8988T (cell line): ENCODE measurements around the gene ANKRD33B.
"Not testable (repeated sequence)": the region's sequence is repeated elsewhere in the genome, so short reads cannot be mapped to it uniquely, and the experiment has no call there.

Experiments
- DNase-seq: peaks from one replicate; pipeline ENCODE4 v3.0.0; 2011

Gene ANKRD33B

DNA sequence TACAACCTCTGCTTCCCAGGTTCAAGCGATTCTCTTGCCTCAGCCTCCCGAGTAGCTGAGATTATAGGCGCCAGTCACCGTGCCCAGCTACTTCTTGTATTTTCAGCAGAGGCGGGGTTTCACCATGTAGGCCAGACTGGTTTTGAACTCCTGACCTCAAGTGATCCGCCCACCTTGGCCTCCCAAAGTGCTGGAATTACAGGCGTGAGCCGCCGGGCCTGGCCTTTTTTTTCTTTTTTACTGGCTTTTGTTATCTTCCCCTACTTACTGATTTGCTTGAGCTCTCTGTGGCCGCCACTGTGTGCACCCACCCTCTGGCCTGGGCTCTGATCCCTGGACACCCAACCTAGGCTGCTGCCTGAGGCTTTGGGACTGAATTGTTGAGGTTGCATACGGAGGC is 60.3 kb downstream of the ANKRD33B start:
- no peak for DNase-seq

DNA sequence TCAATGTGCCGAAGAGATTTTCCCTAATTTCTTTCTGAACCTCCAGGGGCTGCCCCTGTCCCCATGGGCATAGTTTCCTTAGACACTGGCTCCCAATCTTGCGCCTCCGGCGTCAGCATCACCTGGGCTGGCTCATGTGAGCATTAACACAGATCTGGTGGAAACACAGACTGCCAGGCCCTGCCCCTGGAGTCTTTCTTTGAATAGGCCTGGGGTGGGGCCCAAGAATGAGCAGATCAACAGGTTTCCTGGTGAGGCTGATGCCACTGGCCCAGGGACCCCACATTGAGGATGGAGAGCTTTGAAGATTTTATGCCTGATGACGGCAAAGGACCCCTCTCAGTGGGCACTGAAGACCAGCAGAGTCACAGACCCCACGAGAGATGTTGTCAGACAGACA is 60.8 kb downstream of the ANKRD33B start:
- no peak for DNase-seq

DNA sequence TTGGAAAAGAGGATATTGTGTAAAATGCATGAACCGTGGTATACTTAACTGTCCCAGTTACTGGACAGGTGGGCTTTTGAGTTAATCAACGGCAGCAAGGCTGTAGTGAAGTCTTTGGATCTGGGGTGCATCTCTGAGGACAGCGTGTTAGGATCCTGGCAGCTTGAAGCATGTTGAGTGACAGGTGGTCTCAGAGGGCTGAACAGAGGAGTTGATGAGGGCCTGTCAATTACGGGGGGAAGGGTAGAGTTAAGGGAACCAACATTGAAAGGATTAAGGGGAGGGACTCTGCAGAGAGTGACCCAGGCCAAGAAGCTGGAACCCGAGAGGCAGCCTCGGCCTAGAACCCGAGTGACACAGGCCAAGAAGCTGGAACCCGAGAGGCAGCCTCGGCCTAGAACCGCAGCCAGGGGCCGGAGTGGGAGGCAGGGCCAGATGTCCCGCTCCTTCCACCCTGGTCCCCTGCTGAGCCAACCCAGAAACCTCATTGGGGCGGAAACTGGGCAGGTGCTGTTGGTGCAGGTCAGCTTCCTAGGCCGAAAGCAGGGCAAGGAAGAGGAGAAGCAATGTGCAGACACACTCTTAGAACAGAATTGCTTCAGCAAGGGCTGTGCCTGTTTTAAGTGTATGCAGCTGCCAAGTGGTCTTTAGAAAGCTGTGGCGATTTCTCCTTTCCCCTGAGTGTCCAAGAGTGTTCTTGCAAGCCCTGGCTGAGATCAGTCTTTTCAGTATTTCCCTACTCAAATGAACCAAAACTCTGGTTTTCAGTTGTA is 62.0 kb downstream of the ANKRD33B start:
- DNase-seq = no peak

DNA sequence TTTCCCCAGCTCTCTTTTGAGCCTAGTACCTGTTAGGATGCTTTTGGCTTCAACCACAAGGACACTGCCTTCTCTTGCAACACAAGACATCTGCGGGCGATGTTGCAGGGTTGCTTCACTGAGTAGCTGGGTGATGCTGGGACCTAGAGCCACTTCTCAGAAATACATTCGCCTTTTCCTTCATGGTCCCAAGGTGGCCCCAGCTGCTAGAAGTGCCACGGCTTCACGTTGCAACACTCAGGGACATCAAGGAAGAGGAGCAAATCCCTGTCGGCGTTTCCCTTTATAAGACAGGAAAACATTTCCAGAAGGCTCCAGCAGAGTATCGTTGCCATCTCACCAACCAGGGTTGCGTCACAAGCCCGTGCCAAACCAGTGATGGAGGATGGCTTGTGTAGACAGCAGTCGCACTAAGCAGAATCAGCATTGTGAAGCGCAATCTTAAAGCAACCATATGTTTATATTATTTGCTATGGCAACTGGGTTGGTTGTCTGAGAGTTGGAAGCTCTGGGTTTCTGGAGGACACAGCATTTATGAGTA is 62.7 kb downstream of the ANKRD33B start:
- DNase-seq = no peak

DNA sequence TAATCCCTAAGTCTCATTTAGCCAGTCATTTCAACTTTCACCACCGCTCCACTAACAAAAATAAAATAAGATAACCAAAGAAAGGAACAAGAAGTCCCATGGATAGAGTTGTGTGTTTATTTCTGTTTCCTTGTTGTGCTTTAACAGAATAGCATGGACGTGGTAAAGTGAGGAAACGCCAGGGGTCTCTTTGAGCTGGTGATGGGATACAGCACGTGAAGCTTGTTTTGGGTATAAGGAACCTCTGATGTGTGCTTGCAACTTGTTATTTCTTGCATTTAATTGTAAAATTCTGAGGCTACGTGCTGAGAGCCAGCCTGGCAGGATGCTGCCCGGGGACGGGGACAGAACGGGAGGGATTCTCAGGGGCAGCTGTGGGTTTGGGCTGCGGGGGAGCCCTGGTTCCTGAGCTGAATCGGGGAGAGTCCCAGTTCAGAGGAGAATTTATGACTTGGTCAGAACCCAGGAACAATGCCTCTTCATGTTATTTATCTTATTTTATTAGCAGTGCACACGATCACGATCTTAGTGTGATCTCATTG is 63.4 kb downstream of the ANKRD33B start:
- no peak for DNase-seq

DNA sequence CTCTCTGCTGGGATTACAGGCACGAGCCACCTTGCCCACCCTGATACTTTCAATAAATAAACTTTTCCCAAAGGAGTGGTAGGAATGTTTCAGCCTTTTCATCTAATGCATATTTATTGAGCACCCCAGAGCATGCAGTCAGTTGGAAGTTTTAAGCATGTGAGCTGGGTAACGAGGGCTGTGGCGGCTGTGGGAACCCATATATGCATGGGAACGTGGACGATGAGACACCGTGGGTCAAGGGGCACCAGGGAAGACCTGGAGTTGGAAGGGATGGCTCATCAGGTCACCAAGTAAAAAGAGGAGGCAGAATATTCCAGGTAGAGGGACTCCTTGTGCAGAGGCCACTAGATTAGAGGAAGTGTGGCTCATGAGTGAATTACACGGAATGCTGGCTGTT is 64.7 kb downstream of the ANKRD33B start:
- DNase-seq = no peak

DNA sequence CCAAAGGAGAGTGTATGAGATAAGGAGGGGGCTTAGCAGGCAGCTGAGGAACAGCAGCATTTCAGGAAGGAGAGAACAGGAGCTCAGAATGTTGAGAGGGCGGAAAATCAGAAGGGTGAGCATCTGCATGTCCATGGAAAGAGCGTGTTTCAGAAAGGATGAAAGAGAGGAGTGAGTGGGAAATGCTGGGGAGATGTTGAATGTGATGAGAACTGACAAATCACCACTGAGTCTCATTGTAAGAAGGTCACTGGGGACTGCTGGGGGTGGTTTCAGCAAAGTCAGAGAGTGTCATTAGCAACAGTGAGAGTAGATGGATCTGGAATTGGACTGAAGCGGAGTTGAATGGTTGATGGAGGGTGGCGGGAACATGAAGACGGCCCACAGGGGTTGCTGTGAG is 65.8 kb downstream of the ANKRD33B start:
- no peak for DNase-seq

DNA sequence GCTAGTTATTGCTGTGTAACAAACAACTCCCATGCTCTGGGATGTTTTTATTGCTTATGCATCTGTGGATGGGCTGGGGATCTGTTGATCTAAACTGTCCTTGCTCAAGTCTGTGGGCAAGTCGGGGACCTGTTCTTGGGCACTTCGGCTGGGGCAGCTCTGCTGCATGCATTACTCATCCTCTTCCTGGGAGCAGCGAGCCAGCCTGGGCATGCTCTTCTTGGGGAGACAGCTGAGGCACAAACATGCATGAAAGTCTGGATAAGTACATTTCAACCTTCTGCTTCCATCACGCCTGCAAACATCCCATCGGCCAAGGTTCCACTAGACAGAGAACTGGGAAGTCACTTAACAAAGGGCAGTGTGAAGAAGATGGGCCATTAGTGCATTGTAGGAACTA is 66.3 kb downstream of the ANKRD33B start:
- no peak for DNase-seq

DNA sequence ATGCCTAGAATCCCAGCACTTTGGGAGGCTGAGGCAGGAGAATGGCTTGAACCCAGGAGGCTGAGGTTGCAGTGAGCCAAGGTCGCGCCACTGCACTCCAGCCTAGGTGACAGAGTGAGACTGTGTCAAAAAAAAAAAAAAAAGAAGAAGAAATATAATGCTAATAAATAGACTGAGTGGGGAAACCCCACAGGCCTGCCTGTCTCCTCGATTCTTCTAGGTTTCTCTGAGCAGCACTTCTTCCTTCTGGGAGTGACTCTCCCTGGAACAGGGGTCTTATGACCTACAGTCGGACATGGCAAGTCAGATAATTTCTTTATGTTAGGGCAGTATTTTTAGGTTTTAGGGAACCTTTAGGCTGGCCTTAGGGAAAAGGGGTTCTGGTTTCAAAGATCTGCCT is 66.9 kb downstream of the ANKRD33B start:
- not testable (repeated sequence) for DNase-seq

DNA sequence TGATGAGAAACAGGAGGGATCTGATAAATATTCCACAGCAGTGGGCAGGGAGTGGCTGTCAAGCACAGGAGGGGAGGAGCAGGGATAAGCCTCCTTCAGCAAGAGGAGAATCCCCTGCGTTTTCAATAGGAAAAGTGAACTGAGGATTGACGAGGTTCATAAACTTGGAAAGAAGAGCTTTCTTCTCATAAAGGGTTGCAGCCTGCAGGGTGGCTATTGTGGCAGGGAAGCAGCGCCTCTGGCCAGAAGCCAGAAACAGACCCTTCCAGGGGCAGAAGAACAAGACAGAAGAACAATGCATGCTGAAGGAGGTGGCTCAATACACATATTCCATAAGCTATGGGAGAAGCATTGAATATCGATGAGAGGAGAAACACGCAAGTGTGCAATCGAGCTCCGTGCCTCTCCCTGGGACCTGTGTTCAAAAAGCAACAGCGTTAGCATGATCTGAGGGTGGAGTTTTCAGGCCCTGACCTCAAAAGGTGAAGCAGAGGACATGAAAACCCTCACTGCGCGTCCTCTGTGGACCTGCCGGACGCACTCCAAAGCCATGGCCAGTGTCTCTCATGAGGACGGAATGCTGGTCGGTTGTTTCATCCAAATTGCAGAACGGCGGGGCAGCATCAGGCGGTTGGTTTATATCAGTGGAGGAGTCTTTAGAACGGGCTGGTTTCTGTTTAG is 67.6 kb downstream of the ANKRD33B start:
- no peak for DNase-seq

DNA sequence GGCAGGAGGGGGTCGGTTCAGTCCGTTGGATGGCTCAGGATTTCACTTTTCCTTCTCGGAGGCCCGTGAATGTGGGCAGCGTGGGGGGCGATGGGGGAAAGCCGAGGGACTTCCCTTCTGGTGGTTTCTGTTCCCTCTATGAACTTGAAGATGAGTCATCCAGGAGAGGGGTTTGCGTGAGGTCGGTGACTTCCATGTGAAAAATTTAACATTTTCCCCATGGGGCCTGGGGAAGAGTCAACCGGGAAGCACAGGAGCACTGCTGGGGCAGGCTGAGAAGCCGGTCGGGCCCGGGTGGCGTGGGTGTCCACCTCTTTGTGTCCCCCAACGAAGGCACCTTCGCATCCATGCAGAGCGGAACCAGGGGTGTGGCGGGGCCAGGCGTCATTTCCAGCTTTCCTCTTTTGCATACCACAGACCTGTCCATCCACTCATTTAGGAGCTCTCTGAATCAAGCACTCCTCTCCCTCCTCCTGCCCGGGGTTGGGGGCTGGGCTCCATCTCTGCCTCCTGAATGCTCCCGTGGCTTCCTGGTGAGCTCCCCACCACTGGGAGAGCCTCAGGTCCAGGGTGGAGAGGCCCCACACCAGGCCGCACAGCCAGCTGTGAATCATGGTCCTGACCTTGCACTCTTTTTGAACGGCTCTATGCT is 68.4 kb downstream of the ANKRD33B start:
- peak; percentile 81 for DNase-seq

DNA sequence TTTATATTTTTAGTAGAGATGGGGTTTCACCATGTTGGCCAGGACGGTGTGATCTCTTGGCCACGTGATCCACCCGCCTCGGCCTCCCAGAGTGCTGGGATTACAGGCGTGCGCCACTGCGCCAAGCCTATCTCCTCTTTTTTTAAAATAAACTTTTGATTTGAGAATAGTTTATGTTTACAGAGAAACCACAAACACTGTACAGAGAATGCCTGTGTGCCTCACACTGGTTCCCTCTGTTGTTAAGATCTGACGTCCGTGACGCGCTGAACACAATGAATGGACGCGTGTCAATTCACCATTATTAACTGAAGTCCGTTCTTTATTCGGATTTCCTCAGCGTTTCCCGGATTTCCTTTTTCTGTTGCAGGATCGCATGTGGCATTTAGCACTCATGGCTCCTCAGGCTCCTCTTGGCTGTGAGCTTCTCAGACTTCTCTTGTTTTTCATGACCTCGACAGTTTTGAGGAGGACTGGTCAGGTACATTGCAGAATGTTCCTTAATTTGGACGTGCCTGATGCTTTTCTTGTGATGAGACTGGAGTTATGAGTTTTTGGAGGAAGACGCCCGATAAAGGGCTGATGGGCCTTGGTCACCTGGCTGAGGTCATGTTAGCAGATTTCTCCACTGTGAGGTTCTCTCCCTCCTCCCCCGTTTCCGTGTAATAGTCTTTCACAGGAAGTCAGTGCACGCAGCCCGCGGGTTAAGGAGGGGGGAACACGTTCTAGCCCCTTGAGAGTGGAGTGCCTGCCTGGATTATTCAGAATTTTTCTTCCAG is 69.6 kb downstream of the ANKRD33B start:
- DNase-seq = no peak

DNA sequence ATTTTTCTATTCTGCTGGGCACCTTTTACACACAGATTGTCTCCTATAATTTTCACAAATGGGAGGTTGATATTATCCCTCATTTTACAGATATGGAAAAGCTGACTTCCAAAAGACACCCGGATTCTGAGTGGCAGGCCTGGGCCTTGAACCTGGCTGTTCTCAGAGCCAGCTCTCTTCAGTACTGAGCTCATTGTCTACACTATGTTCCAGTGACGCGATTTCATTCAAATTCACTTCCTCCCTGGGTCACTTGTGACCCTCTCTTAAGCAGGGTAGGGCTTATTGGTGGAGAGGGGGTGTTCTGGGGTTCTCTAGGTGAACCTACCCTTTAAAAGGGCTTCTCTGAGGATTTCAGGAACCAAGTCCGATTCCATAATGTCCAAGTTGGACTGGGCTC is 70.2 kb downstream of the ANKRD33B start:
- no peak for DNase-seq

DNA sequence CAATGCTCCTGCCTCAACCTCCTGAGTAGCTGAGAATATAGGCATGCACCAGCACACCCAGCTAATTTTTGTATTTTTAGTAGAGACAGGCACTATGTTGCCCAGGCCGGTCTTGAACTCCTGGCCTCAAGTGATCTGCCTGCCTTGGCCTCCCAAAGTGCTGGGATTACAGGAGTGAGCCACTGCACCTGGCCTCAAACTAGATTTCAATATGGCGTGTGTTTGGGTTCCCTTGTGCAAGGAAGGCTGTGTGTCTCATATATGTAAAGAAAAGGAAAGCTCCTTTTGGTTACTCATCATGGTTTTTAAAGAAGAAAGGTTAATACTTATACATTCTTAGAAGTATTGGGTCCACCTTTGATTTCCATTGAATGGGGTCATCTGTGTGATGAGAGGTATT is 70.7 kb downstream of the ANKRD33B start:
- DNase-seq = no peak

DNA sequence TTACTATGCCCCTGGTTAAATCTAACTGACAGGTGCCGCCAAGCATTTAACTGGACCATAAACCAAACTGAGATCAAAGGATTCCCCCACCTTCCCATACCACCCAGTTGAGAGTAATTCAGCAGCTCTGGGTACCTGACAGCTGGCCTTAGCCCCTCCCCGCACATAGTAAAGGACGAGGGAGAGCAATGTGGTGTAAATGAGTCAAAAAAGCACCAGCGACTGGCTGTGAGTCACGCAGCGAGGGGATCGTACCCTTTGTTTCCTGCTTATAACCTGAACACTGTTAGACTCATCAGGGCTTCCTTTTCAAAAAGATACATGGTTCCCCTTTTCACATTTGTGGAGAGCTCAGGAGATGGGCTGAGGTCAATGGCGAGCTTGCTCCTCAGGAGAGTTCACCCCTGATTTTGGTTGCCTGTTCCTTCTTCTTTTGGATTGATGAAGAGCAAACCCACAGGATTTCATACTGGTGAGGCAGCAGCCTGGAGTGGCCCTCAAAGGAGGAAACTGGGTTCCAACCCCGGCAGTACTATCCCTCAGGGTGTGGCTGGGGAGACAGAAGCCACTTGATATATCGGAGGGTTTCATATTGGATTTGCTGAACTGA is 71.5 kb downstream of the ANKRD33B start:
- DNase-seq = peak; percentile 93

DNA sequence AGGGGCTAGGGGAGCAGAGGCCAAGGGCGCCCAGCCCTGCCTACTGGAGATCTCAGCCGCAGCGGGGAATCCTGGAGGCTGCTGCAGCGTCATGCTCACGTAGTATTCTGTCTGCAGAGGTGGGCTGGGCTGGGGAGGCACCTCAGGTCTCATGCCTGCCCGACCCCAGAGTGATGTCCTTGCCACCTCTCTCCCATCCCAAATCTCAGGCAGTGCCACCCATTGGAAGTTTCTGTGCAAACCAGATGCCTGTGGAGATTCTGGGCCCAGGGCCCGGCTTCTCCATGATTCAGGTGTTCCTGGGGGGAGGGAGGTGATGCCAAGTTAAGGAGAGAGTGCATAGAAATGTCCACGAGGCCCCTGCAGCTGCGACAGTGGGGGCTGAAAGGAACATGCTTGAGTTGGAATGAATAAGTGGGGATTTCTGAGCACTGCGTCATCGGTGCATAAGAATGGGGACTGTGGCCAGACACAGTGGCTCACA is 72.0 kb downstream of the ANKRD33B start:
- DNase-seq = no peak

DNA sequence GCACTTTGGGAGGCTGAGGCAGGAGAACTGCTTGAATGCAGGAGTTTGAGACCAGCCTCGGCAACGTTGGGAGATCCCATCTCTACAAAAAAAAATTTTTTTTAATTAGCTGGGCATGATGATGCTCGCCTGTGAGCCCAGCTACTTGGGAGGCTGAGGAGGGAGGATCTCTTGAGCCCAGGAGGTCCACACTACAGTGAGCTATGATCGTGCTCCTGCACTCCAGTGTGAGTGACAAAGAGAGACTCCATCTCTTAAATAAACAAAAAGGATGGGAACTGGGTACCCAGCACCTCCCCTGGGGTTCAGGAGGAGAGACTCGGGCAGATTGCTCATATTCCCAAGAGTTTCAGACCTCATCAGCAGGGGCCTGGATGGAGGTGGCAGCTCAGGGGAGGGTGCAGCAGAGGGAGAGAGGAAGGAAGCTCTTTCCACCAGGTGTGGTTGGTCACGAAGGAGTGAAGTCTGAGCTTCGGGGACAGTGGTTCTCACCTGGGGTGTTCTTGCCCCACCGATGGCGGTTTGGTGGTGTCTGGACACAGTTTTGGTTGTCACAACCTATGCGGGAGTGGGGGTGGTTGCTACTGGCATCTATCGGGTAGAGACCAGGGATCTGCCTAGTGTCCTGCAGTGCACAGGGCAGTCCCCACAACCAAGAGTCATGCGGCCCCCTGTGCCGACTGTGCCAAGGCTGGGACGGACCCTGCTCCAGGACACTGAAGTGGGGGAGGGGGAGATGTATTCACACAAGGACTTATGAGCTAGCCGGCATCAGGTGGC is 72.7 kb downstream of the ANKRD33B start:
- no peak for DNase-seq

DNA sequence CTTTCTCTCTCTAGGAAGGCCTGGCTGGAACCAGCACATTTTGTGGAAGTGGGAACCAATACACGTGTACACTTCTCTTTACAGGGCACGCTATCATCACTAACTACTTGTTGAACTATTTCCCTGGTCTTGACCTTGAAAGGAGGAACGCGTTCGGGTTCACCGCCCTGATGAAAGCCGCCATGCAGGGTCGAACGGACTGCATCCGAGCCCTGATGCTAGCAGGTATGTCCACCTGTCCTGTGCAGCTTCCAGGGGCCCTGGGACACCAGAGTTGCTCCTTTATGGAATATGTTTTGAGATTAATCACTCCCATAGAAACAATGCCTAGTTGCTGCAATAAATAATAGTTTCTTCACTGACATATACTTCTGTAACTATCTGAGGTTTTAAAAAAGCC is 74.1 kb downstream of the ANKRD33B start:
- no peak for DNase-seq

DNA sequence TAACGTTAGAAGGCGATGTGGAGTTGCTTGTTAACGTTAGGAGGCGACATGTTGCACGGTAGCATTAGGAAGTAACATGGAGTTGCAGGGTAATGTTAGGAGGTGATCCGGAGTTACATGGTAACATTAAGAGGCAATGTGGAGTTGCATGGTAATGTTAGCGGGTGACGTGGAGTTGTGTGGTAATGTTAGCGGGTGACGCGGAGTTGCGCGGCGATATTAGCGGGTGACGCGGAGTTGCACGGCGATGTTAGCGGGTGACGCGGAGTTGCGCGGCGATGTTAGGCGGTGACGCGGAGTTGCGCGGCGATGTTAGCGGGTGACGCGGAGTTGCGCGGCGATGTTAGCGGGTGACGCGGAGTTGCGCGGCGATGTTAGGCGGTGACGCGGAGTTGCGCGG is 74.9 kb downstream of the ANKRD33B start:
- DNase-seq = not testable (repeated sequence)

DNA sequence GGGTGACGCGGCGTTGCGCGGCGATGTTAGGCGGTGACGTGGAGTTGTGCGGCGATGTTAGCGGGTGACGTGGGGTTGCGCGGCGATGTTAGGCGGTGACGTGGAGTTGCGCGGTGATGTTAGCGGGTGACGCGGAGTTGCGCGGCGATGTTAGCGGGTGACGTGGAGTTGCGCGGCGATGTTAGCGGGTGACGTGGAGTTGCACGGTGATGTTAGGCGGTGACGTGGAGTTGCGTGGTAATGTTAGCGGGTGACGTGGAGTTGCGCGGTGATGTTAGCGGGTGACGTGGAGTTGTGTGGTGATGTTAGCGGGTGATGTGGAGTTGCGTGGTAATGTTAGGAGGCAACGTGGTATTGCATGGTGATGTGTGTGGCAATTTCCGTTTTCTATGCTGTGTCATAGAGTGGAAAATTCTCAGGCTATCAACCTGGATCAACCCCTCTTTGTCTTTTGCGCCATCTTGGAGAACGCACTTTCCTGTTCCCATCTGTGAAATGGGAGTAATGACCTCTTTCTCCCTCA is 76.0 kb downstream of the ANKRD33B start:
- DNase-seq = no peak

DNA sequence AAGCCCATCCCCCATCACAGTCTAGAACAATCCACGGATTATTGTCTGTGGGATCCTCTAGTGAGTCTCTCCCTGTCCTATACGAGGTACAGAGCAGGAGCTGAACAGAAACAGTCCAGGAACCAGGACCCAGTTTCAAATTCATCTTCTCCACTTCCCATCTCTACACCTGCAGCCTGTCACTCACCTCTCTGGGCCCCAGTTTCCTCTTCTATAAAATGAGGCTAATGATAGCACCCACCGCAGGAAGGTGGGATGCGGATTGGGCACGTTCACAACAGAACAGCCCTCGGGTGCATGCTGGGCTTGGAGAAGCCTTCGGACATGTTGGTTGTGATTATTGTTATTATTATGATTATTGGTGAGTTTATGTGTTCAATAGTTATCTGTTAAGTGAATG is 78.5 kb downstream of the ANKRD33B start:
- no peak for DNase-seq
